Erythroblast (primary cell): ENCODE data around the gene REEP3.

Experiments used
- GATA1 ChIP-seq: IDR thresholded peaks from 2 replicates; pipeline ENCODE4 v1.6.1; 2011; ENCODE audit warnings: low read depth, mild to moderate bottlenecking, control low read depth, low read length, moderate library complexity
- POLR2A ChIP-seq: IDR thresholded peaks from 2 replicates; pipeline ENCODE4 v1.6.1; 2011; ENCODE audit warnings: mild to moderate bottlenecking, low read length

DNA sequence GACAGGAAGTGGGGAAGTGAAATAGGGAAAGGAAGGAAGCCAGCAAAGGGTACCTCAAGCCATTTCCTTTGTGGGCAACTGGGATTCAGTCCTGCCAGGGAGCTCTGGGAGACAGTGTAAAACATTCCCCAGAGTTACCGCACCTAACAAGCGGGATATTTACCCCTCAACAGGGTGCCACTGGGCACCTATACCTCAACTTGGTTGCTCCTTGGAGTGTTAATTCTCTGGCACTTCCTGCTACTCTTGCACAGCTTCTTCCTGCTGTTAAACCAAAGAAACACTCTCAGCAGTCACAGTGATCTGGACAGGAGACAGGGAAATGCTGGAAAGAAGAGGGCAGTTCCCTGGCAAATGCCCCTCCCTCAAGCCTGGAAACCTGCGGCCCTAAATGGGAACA lies 151.3 kb downstream of the REEP3 start:
- TF ChIP-seq POLR2A = no peak
- TF ChIP-seq GATA1 = no peak
